Measurements from ENCODE around the gene CAPN2. TPM values are rescaled to one million over a fixed set of nuclear protein-coding genes. Genes with fewer than 3 reads are reported as not detected.

CAPN2 gene
- total RNA-seq, 1 donor from 2014 or later: 151 TPM

GRCh38 chr1:223695941-223696340 lies 16.4 kb upstream of the CAPN2 start:
- Mint-ChIP-seq H3K27ac (no peak overlapping the region), H3K4me1 (peaks cover 19% of the 10 kb centered on the region), H3K4me3 (no peak overlapping the region), H3K27me3 (ENCODE audit: low read depth) (no peaks in the 10 kb centered on the region), H3K9me3 (no peaks in the 10 kb centered on the region), H3K36me3 (no peaks in the 10 kb centered on the region)
- DNase-seq (ENCODE audit: low spot score in 2 of 2, unreplicated experiment in 2 of 2): no peak
- no peak for TF ChIP-seq CTCF (IDR thresholded peaks at IDR 0.05; ENCODE audit: unreplicated experiment)

- no peaks in the 10 kb centered on the region for H3K36me3 Mint-ChIP-seq
Observed at GRCh38 chr1:223700388-223700918, 11.9 kb upstream of the CAPN2 start.

DNA sequence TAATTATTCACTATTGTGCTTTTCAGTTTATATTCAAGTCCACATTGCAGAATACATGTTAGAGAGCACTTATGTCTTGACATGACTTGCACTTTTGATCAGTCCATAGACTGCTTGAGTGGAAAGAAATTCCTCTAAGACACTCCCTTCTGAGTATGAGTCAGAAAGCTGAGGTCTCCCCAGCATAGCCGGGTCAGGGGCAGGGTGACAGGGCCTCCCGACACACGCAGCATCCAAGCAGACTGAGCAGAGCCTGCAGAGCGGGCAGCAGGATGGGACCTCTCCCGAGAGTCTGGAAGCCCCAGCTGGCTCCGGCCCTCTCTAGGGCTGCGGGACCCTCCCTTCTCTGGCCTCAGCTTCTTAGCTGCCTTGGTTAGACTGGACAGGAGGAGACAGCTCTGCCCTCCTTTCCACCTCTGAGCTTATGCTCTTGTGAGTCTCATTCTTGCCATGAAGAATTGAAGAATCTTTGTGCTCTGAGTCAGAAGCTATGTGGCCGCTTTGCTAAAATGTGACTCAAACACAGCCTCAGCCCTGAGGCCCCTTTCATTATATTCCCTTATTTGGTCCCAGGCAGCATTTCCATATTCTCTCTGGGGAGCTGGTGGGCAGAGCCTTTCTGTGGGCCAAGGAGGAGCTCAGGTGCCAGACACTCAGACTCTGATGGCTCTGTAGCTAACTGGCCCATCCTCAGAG lies 11.2 kb upstream of the CAPN2 start:
- Mint-ChIP-seq H3K36me3 (no peaks in the 10 kb centered on the region), H3K27ac (peak overlapping the region; percentile 97), H3K4me1 (peaks cover 44% of the 10 kb centered on the region), H3K9me3 (no peaks in the 10 kb centered on the region), H3K27me3 (ENCODE audit: low read depth) (no peaks in the 10 kb centered on the region), H3K4me3 (no peak overlapping the region)
- DNase-seq (ENCODE audit: low spot score in 2 of 2, unreplicated experiment in 2 of 2): no peak
- TF ChIP-seq CTCF (IDR thresholded peaks at IDR 0.05; ENCODE audit: unreplicated experiment): no peak

More at GRCh38 chr1:223700388-223700918, 11.9 kb upstream of the CAPN2 start:
- H3K27me3 Mint-ChIP-seq (ENCODE audit: low read depth): no peaks in the 10 kb centered on the region
- no peaks in the 10 kb centered on the region for H3K9me3 Mint-ChIP-seq
- no peak overlapping the region for H3K4me3 Mint-ChIP-seq
- H3K27ac Mint-ChIP-seq: peak overlapping the region; percentile 97
- peaks cover 37% of the 10 kb centered on the region for H3K4me1 Mint-ChIP-seq
- no peak for TF ChIP-seq CTCF (IDR thresholded peaks at IDR 0.05; ENCODE audit: unreplicated experiment)
- DNase-seq (ENCODE audit: low spot score in 2 of 2, unreplicated experiment in 2 of 2): no peak

GRCh38 chr1:223702735-223703667 lies 9.3 kb upstream of the CAPN2 start:
- peaks cover 60% of the 10 kb centered on the region for H3K4me1 Mint-ChIP-seq
- DNase-seq (ENCODE audit: low spot score in 2 of 2, unreplicated experiment in 2 of 2): no peak
- no peak for TF ChIP-seq CTCF (IDR thresholded peaks at IDR 0.05; ENCODE audit: unreplicated experiment)
- peak overlapping the region; percentile 13 for H3K27ac Mint-ChIP-seq
- H3K36me3 Mint-ChIP-seq: no peaks in the 10 kb centered on the region
- no peaks in the 10 kb centered on the region for H3K27me3 Mint-ChIP-seq (ENCODE audit: low read depth)
- no peaks in the 10 kb centered on the region for H3K9me3 Mint-ChIP-seq
- no peak overlapping the region for H3K4me3 Mint-ChIP-seq

GRCh38 chr1:223703668-223704013 lies 8.7 kb upstream of the CAPN2 start:
- no peak overlapping the region for H3K4me3 Mint-ChIP-seq
- H3K4me1 Mint-ChIP-seq: peaks cover 57% of the 10 kb centered on the region
- H3K36me3 Mint-ChIP-seq: no peaks in the 10 kb centered on the region
- H3K9me3 Mint-ChIP-seq: no peaks in the 10 kb centered on the region
- no peak for DNase-seq (ENCODE audit: low spot score in 2 of 2, unreplicated experiment in 2 of 2)
- H3K27me3 Mint-ChIP-seq (ENCODE audit: low read depth): no peaks in the 10 kb centered on the region
- TF ChIP-seq CTCF (IDR thresholded peaks at IDR 0.05; ENCODE audit: unreplicated experiment): no peak
- no peak overlapping the region for H3K27ac Mint-ChIP-seq

Data from mesothelial cell of epicardium (in vitro differentiated cells).